B cell (primary cell): ENCODE measurements around the gene PET100. TPM values are rescaled to one million over a fixed set of nuclear protein-coding genes. Genes with fewer than 3 reads are reported as not detected.
A peak's percentile ranks its signal among the peaks of the same experiment; 100 is the strongest.

Experiments
- ATAC-seq: fragments of 200-7000 bp; cut with Tn5 transposase; one replicate; pipeline ENCODE4 v1.10.0; 2021; ENCODE audit warnings: low read depth, mild to moderate bottlenecking, moderate number of reproducible peaks, moderate library complexity
- CTCF ChIA-PET: fragments of 350-600 bp; sonication (Branson Sonifier 250); formaldehyde crosslinking; loops from one replicate; lab custom pipeline; 2021; ENCODE audit warnings: antibody characterized with exemption, inconsistent platforms; lab: Charles Lee
- POLR2A ChIA-PET: fragments of 350-600 bp; sonication (Branson Sonifier 250); formaldehyde crosslinking; loops from one replicate; lab custom pipeline; 2021; ENCODE audit warnings: antibody characterized with exemption; lab: Charles Lee
- DNase-seq: peaks from one replicate; pipeline ENCODE4 v3.0.0; 2013
- H2AFZ ChIP-seq: 2 replicates; pipeline ENCODE4 v1.6.1; 2012; ENCODE audit warnings: mild to moderate bottlenecking, low read depth, low read length; ENCODE audit not compliant: insufficient read depth, poor library complexity, severe bottlenecking
- H3K27ac ChIP-seq, 2 donors: 1 replicate in 1 of 2; 2 replicates in 1 of 2; pipeline ENCODE4 v1.5.1; 2012 to 2013; ENCODE audit warnings: low read length in 2 of 2, mild to moderate bottlenecking in 2 of 2, moderate library complexity in 1 of 2
- H3K27me3 ChIP-seq, 4 experiments: fragments of 200-600 bp in 1 of 4; sonication (generic) in 1 of 4; replicated peaks in 1 of 4; 1 replicate in 2 of 4; 2 replicates in 2 of 4; pipeline versions ENCODE4 v1.6.1 to v1.7.0; 2013 to 2016; ENCODE audit warnings: low read length in 3 of 4, mild to moderate bottlenecking in 2 of 4, mixed read lengths in 1 of 4, moderate library complexity in 1 of 4; ENCODE audit not compliant: insufficient read depth in 4 of 4, control insufficient read depth in 3 of 4; ENCODE audit errors: control extremely low read depth in 1 of 4
- H3K36me3 ChIP-seq, 2 experiments: replicated peaks in 1 of 2; 1 replicate in 1 of 2; 2 replicates in 1 of 2; pipeline versions ENCODE4 v1.6.1 to v1.7.1; 2013; ENCODE audit warnings: low read length in 1 of 2; ENCODE audit not compliant: insufficient read depth in 2 of 2, control insufficient read depth in 1 of 2; ENCODE audit errors: control extremely low read depth in 1 of 2, extremely low read depth in 1 of 2
- H3K4me1 ChIP-seq, 2 donors: fragments of 200-600 bp in 1 of 2; sonication (generic) in 1 of 2; 1 replicate in 1 of 2; 2 replicates in 1 of 2; pipeline versions ENCODE4 v1.5.1 to v1.6.1; 2013 to 2017; ENCODE audit warnings: low read length in 2 of 2; ENCODE audit not compliant: control insufficient read depth in 2 of 2, insufficient read depth in 2 of 2
- H3K4me2 ChIP-seq: replicated peaks from 2 replicates; pipeline ENCODE3; 2012; ENCODE audit warnings: mild to moderate bottlenecking, low read depth, low read length; ENCODE audit not compliant: poor library complexity, severe bottlenecking
- H3K4me3 ChIP-seq, 5 experiments: fragments of 200-600 bp in 1 of 5; sonication (generic) in 1 of 5; 1 replicate in 3 of 5; 2 replicates in 2 of 5; pipeline versions ENCODE4 v1.5.1 to v1.7.0; 2011 to 2016; ENCODE audit warnings: low read length in 4 of 5, mild to moderate bottlenecking in 4 of 5, low read depth in 2 of 5, control low read depth in 1 of 5, moderate library complexity in 1 of 5; ENCODE audit not compliant: insufficient read depth in 1 of 5; ENCODE audit errors: control extremely low read depth in 1 of 5, extremely low read depth in 1 of 5
- H3K79me2 ChIP-seq: fragments of 200-600 bp; sonication (generic); one replicate; pipeline ENCODE4 v1.6.0; 2016; ENCODE audit warnings: low read length; ENCODE audit not compliant: control insufficient read depth, insufficient read depth
- H3K9ac ChIP-seq: fragments of 200-600 bp; sonication (generic); 2 replicates; pipeline ENCODE4 v1.6.1; 2017; ENCODE audit warnings: mild to moderate bottlenecking, low read length, moderate library complexity
- H3K9me3 ChIP-seq, 3 donors: one replicate each; pipeline versions ENCODE4 v1.6.1 to v1.7.1; 2013; ENCODE audit warnings: low read length in 2 of 3; ENCODE audit not compliant: control insufficient read depth in 2 of 3, insufficient read depth in 1 of 3; ENCODE audit errors: control extremely low read depth in 1 of 3
- H4K20me1 ChIP-seq: 2 replicates; pipeline ENCODE4 v1.6.0; 2012; ENCODE audit warnings: mild to moderate bottlenecking, low read length; ENCODE audit not compliant: insufficient read depth, control insufficient read depth, poor library complexity, severe bottlenecking
- H3K27ac Mint-ChIP-seq: one replicate; pipeline ENCODE4 v1.8.0; 2021; ENCODE audit warnings: mixed read lengths
- H3K27me3 Mint-ChIP-seq: one replicate; pipeline ENCODE4 v1.8.0; 2021; ENCODE audit warnings: mixed read lengths
- H3K4me1 Mint-ChIP-seq: one replicate; pipeline ENCODE4 v1.8.0; 2021; ENCODE audit warnings: mixed read lengths
- H3K4me3 Mint-ChIP-seq: one replicate; pipeline ENCODE4 v1.8.0; 2021; ENCODE audit warnings: mixed read lengths
- H3K9me3 Mint-ChIP-seq: one replicate; pipeline ENCODE4 v1.8.0; 2022; ENCODE audit warnings: mixed read lengths; ENCODE audit not compliant: insufficient read depth
- CTCF ChIP-seq: fragments of 200-600 bp; IDR thresholded peaks from one replicate; pipeline ENCODE4 v1.8.0; 2022; ENCODE audit warnings: antibody characterized with exemption, mild to moderate bottlenecking
- EZH2 ChIP-seq: IDR thresholded peaks from 2 replicates; pipeline ENCODE4 v1.6.1; 2012; ENCODE audit warnings: borderline replicate concordance, low read depth, mild to moderate bottlenecking, moderate library complexity, low read length; ENCODE audit not compliant: insufficient read depth, poor library complexity, severe bottlenecking
- WGBS: methylation state at CpG from one replicate; pipeline ENCODE4 v1.1.5; 2013; ENCODE audit warnings: missing lambda C conversion rate; ENCODE audit not compliant: insufficient coverage; 5-methylcytosine and 5-hydroxymethylcytosine counted together
- intact Hi-C: fragments of 100-400 bp; cut with micrococcal nuclease; formaldehyde crosslinking; loops from one replicate; pipeline ENCODE4 v1.10.0; 2022
- polyA plus RNA-seq: library from polyadenylated mRNA; depleted of rRNA; stranded (reverse); fragments of >200 nt; gene quantifications from 2 replicates; pipeline ENCODE4 v1.2.3, GENCODE V29; 2012
- total RNA-seq, 2 donors: library from RNA; stranded (reverse); fragments of 120-200 nt in 1 of 2; gene quantifications; 1 replicate in 1 of 2; 2 replicates in 1 of 2; pipeline versions ENCODE4 v1.2.3 to v1.2.4, GENCODE V29; 2013 to 2022

The PET100 gene
- total and polyA plus RNA-seq, 2 donors (not counting 1 experiment from before 2014, with no cell fraction given) = 31.3 to 100 TPM

GRCh38 chr19:7596211-7596937, 33.2 kb upstream of the PET100 start:
- Histone ChIP-seq H3K36me3 (no peaks in the 10 kb centered on the region), H3K27ac (no peak overlapping the region), H3K9me3 (peaks cover 0 to 4% (median 0%) of the 10 kb centered on the region in 3 donors), H3K4me3 (peak overlapping the region in 3 of 5 experiments; percentile 33 to 47 (median 33)), H3K4me1 (peaks cover 11 to 13% of the 10 kb centered on the region in 2 donors), H3K4me2 (peak overlapping the region; percentile 87), H2AFZ (peak overlapping the region; percentile 81), H3K9ac (peak overlapping the region; percentile 48), H3K27me3 (peaks cover 0 to 47% (median 11%) of the 10 kb centered on the region in 4 experiments), H3K79me2 (no peaks in the 10 kb centered on the region), H4K20me1 (no peaks in the 10 kb centered on the region)
- Mint-ChIP-seq H3K27ac (no peak overlapping the region), H3K4me1 (peaks cover 11% of the 10 kb centered on the region), H3K27me3 (peaks cover 40% of the 10 kb centered on the region), H3K9me3 (peaks cover 2% of the 10 kb centered on the region), H3K4me3 (peak overlapping the region; percentile 64)
- ChIA-PET CTCF (interaction anchor here (1.4 to 1.5 kb wide), 2 partner anchors 28 to 325 kb away, joined by 3 to 7 read pairs; no protein-coding TSS in a partner anchor), POLR2A (interaction anchor here (0.5 to 0.6 kb wide), 3 partner anchors 8 to 198 kb away, joined by 4 to 10 read pairs (median 8); no protein-coding TSS in a partner anchor)
- peak; percentile 21 for ATAC-seq
- TF ChIP-seq EZH2 (no peak), CTCF (no peak)
- WGBS = 3% methylated on average over 52 of the region's 70 CpGs
- DNase-seq = peak; percentile 52
- intact Hi-C loops = no loop called here

- H3K27me3 Mint-ChIP-seq = peaks cover 45% of the 10 kb centered on the region
- H3K79me2 ChIP-seq = no peaks in the 10 kb centered on the region
- no peak for ATAC-seq
- no peak for DNase-seq
- H3K27me3 ChIP-seq = peaks cover 0 to 44% (median 11%) of the 10 kb centered on the region in 4 experiments
- no peak overlapping the region for H3K4me2 ChIP-seq
- ChIA-PET CTCF (interaction anchor here (1.4 to 1.5 kb wide), 2 partner anchors 29 kb away, joined by 4 to 7 read pairs; no protein-coding TSS in a partner anchor), POLR2A (no interaction called here)
- no peak for TF ChIP-seq CTCF
- no peak for TF ChIP-seq EZH2
- no peaks in the 10 kb centered on the region for H3K36me3 ChIP-seq
- H3K9ac ChIP-seq = no peak overlapping the region
- intact Hi-C loops = no loop called here
- no peaks in the 10 kb centered on the region for H4K20me1 ChIP-seq
- 94% methylated on average over 7 of the region's 9 CpGs for whole genome bisulfite sequencing
- no peak overlapping the region for H3K27ac Mint-ChIP-seq
- H3K4me3 Mint-ChIP-seq = peak overlapping the region; percentile 57
- H3K9me3 Mint-ChIP-seq = peaks cover 2% of the 10 kb centered on the region
- H3K4me3 ChIP-seq = no peak overlapping the region
- peaks cover 0 to 4% (median 0%) of the 10 kb centered on the region in 3 donors for H3K9me3 ChIP-seq
- no peak overlapping the region for H2AFZ ChIP-seq
- peaks cover 11 to 13% of the 10 kb centered on the region in 2 donors for H3K4me1 ChIP-seq
- peaks cover 11% of the 10 kb centered on the region for H3K4me1 Mint-ChIP-seq
- no peak overlapping the region for H3K27ac ChIP-seq
Measured at GRCh38 chr19:7597689-7598088, 31.9 kb upstream of the PET100 start.
